Measurements from ENCODE around the gene DDC. TPM values are rescaled to one million over a fixed set of nuclear protein-coding genes. Genes with fewer than 3 reads are reported as not detected.

Gene DDC
- total RNA-seq (not detected), total RNA-seq (0 to 0.43 (median 0) reads per million in 29 experiments)
- not detected for total RNA-seq (2013)

- no peak within 1 kb of the TSS for H3K27ac Mint-ChIP-seq
- ChIA-PET CTCF (no interaction called here), POLR2A (no interaction called here)
- DNase-seq (no peak), ATAC-seq (replicated peaks in 1 of 4) (no peak)
- H3K4me3 Mint-ChIP-seq = no peak within 1 kb of the TSS
- Histone ChIP-seq H3K27me3 (replicated peaks in 1 of 2; ENCODE audit: control insufficient read depth in 2 of 2, extremely low read depth in 1 of 2, insufficient read depth in 2 of 2, low read length in 1 of 2) (peaks cover 0 to 22% of the 10 kb centered on the region in 2 experiments), H3K9me3 (no peaks in the 10 kb centered on the region), H3K4me3 (ENCODE audit: control insufficient read depth in 1 of 2, extremely low read depth in 1 of 2, low read length in 1 of 2) (no peak within 1 kb of the TSS), H3K27ac (ENCODE audit: low read length) (no peak within 1 kb of the TSS), H3K36me3 (ENCODE audit: control insufficient read depth in 2 of 2, extremely low read depth in 1 of 2, insufficient read depth in 1 of 2, low read length in 1 of 2) (no peaks in the 10 kb centered on the region), H3K4me1 (ENCODE audit: control insufficient read depth in 1 of 2, extremely low read depth in 1 of 2, insufficient read depth in 2 of 2, low read length in 2 of 2) (no peaks in the 10 kb centered on the region)
- no peaks in the 10 kb centered on the region for H3K4me1 Mint-ChIP-seq
- WGBS (ENCODE audit: insufficient coverage) = 52% methylated on average over 2 of the region's 8 CpGs
- peaks cover 18 to 22% of the 10 kb centered on the region in 2 donors for H3K27me3 Mint-ChIP-seq
- no peaks in the 10 kb centered on the region for H3K36me3 Mint-ChIP-seq
- no peaks in the 10 kb centered on the region for H3K9me3 Mint-ChIP-seq
These were observed at the start of gene DDC for GRCh38 chr7:50564640-50565558. TSS of gene DDC (minus strand) at chr7:50565405. CDS start at chr7:50544085, 21,320 bp downstream.

GRCh38 chr7:50613473-50613872 is 48.3 kb upstream of the DDC start:
- peaks cover 23 to 44% (median 39%) of the 10 kb centered on the region in 3 donors for H3K4me1 Mint-ChIP-seq
- CTCF ChIA-PET = no interaction called here
- H3K27ac Mint-ChIP-seq = no peak overlapping the region
- Histone ChIP-seq H3K36me3 (ENCODE audit: control insufficient read depth in 2 of 2, extremely low read depth in 1 of 2, insufficient read depth in 1 of 2, low read length in 1 of 2) (peaks cover 0 to 10% of the 10 kb centered on the region in 2 donors), H3K27me3 (replicated peaks in 1 of 2; ENCODE audit: control insufficient read depth in 2 of 2, extremely low read depth in 1 of 2, insufficient read depth in 2 of 2, low read length in 1 of 2) (peaks cover 0 to 6% of the 10 kb centered on the region in 2 experiments), H3K9me3 (no peaks in the 10 kb centered on the region), H3K4me3 (ENCODE audit: control insufficient read depth in 1 of 2, extremely low read depth in 1 of 2, low read length in 1 of 2) (no peak overlapping the region), H3K27ac (ENCODE audit: low read length) (no peak overlapping the region), H3K4me1 (ENCODE audit: control insufficient read depth in 1 of 2, extremely low read depth in 1 of 2, insufficient read depth in 2 of 2, low read length in 2 of 2) (peaks cover 8 to 31% of the 10 kb centered on the region in 2 experiments)
- POLR2A ChIA-PET = no interaction called here
- 90% methylated on average over 2 of the region's 8 CpGs for WGBS (ENCODE audit: insufficient coverage)
- peaks cover 3% of the 10 kb centered on the region for H3K36me3 Mint-ChIP-seq
- H3K9me3 Mint-ChIP-seq = no peaks in the 10 kb centered on the region
- no peak overlapping the region for H3K4me3 Mint-ChIP-seq
- DNase-seq (no peak), ATAC-seq (replicated peaks in 1 of 4) (no peak)
- no peaks in the 10 kb centered on the region for H3K27me3 Mint-ChIP-seq

GRCh38 chr7:50612704-50613103 is 47.5 kb upstream of the DDC start:
- ATAC-seq (replicated peaks in 1 of 4) = no peak
- Mint-ChIP-seq H3K27me3 (no peaks in the 10 kb centered on the region), H3K36me3 (peaks cover 9% of the 10 kb centered on the region), H3K27ac (peak overlapping the region in 1 of 2 donors; percentile 9), H3K9me3 (peaks cover 0 to 7% (median 0%) of the 10 kb centered on the region in 3 donors), H3K4me1 (peaks cover 30 to 52% (median 46%) of the 10 kb centered on the region in 3 donors), H3K4me3 (no peak overlapping the region)
- ChIA-PET CTCF (interaction anchor here in 1 of 2 donors (0.8 to 1.2 kb wide), 2 partner anchors 20 to 520 kb away, joined by 3 read pairs; no protein-coding TSS in a partner anchor), POLR2A (interaction anchor here in 1 of 2 donors (0.5 kb wide), 1 partner anchor 271 kb away, joined by 4 read pairs; no protein-coding TSS in a partner anchor)
- peaks cover 8 to 36% of the 10 kb centered on the region in 2 experiments for H3K4me1 ChIP-seq (ENCODE audit: control insufficient read depth in 1 of 2, extremely low read depth in 1 of 2, insufficient read depth in 2 of 2, low read length in 2 of 2)
- no peak overlapping the region for H3K4me3 ChIP-seq (ENCODE audit: control insufficient read depth in 1 of 2, extremely low read depth in 1 of 2, low read length in 1 of 2)
- peaks cover 0 to 9% of the 10 kb centered on the region in 2 donors for H3K36me3 ChIP-seq (ENCODE audit: control insufficient read depth in 2 of 2, extremely low read depth in 1 of 2, insufficient read depth in 1 of 2, low read length in 1 of 2)
- no peaks in the 10 kb centered on the region for H3K9me3 ChIP-seq
- H3K27me3 ChIP-seq (replicated peaks in 1 of 2; ENCODE audit: control insufficient read depth in 2 of 2, extremely low read depth in 1 of 2, insufficient read depth in 2 of 2, low read length in 1 of 2) = peaks cover 0 to 6% of the 10 kb centered on the region in 2 experiments
- no peak overlapping the region for H3K27ac ChIP-seq (ENCODE audit: low read length)
- no peak for DNase-seq
- 80% methylated on average over 1 of the region's 5 CpGs for WGBS (ENCODE audit: insufficient coverage)

GRCh38 chr7:50610521-50611277 is 45.5 kb upstream of the DDC start:
- Histone ChIP-seq H3K9me3 (no peaks in the 10 kb centered on the region), H3K27ac (ENCODE audit: low read length) (peak overlapping the region; percentile 77), H3K4me1 (ENCODE audit: control insufficient read depth in 1 of 2, extremely low read depth in 1 of 2, insufficient read depth in 2 of 2, low read length in 2 of 2) (peaks cover 8 to 41% of the 10 kb centered on the region in 2 experiments), H3K36me3 (ENCODE audit: control insufficient read depth in 2 of 2, extremely low read depth in 1 of 2, insufficient read depth in 1 of 2, low read length in 1 of 2) (peaks cover 0 to 3% of the 10 kb centered on the region in 2 donors), H3K27me3 (replicated peaks in 1 of 2; ENCODE audit: control insufficient read depth in 2 of 2, extremely low read depth in 1 of 2, insufficient read depth in 2 of 2, low read length in 1 of 2) (peaks cover 0 to 6% of the 10 kb centered on the region in 2 experiments), H3K4me3 (ENCODE audit: control insufficient read depth in 1 of 2, extremely low read depth in 1 of 2, low read length in 1 of 2) (no peak overlapping the region)
- Mint-ChIP-seq H3K9me3 (peaks cover 0 to 10% (median 0%) of the 10 kb centered on the region in 3 donors), H3K4me1 (peaks cover 34 to 55% (median 51%) of the 10 kb centered on the region in 3 donors), H3K27me3 (no peaks in the 10 kb centered on the region), H3K4me3 (peak overlapping the region; percentile 21 to 42 (median 34)), H3K27ac (peak overlapping the region; percentile 73 to 85), H3K36me3 (peaks cover 12% of the 10 kb centered on the region)
- DNase-seq (peak in 31 of 35 experiments; percentile 12 to 70 (median 38)), ATAC-seq (replicated peaks in 1 of 4) (peak; percentile 85 to 90 (median 89))
- 46% methylated on average over 3 of the region's 6 CpGs for WGBS (ENCODE audit: insufficient coverage)
- ChIA-PET POLR2A (no interaction called here), CTCF (interaction anchor here in 1 of 2 donors (0.9 kb wide), 1 partner anchor 21 kb away, joined by 3 read pairs; no protein-coding TSS in a partner anchor)

GRCh38 chr7:50608196-50608906 is 43.1 kb upstream of the DDC start:
- peak overlapping the region; percentile 73 to 77 for H3K27ac Mint-ChIP-seq
- Histone ChIP-seq H3K4me3 (ENCODE audit: control insufficient read depth in 1 of 2, extremely low read depth in 1 of 2, low read length in 1 of 2) (no peak overlapping the region), H3K36me3 (ENCODE audit: control insufficient read depth in 2 of 2, extremely low read depth in 1 of 2, insufficient read depth in 1 of 2, low read length in 1 of 2) (peaks cover 0 to 14% of the 10 kb centered on the region in 2 donors), H3K27ac (ENCODE audit: low read length) (peak overlapping the region; percentile 50), H3K4me1 (ENCODE audit: control insufficient read depth in 1 of 2, extremely low read depth in 1 of 2, insufficient read depth in 2 of 2, low read length in 2 of 2) (peaks cover 8 to 34% of the 10 kb centered on the region in 2 experiments), H3K27me3 (replicated peaks in 1 of 2; ENCODE audit: control insufficient read depth in 2 of 2, extremely low read depth in 1 of 2, insufficient read depth in 2 of 2, low read length in 1 of 2) (peaks cover 0 to 4% of the 10 kb centered on the region in 2 experiments), H3K9me3 (no peaks in the 10 kb centered on the region)
- peaks cover 34 to 49% (median 47%) of the 10 kb centered on the region in 3 donors for H3K4me1 Mint-ChIP-seq
- H3K36me3 Mint-ChIP-seq = peaks cover 13% of the 10 kb centered on the region
- CTCF ChIA-PET = interaction anchor here in 1 of 2 donors (0.9 kb wide), 1 partner anchor 25 kb away, joined by 3 read pairs; no protein-coding TSS in a partner anchor
- no peaks in the 10 kb centered on the region for H3K27me3 Mint-ChIP-seq
- DNase-seq (peak in 1 of 35 experiments; percentile 60), ATAC-seq (replicated peaks in 1 of 4) (peak; percentile 44 to 61 (median 48))
- peak overlapping the region in 2 of 3 donors; percentile 40 to 53 for H3K4me3 Mint-ChIP-seq
- WGBS (ENCODE audit: insufficient coverage) = 77% methylated on average over 5 of the region's 9 CpGs
- POLR2A ChIA-PET = no interaction called here
- peaks cover 0 to 10% (median 0%) of the 10 kb centered on the region in 3 donors for H3K9me3 Mint-ChIP-seq

All from T-cell (primary cell).